ENCODE data around the gene C9. TPM values are rescaled to one million over a fixed set of nuclear protein-coding genes. Genes with fewer than 3 reads are reported as not detected.
A peak's percentile ranks its signal among the peaks of the same experiment; 100 is the strongest.

The C9 gene
- total RNA-seq, 3 donors from 2014 or later = 1.8 TPM; not detected in 2

DNA sequence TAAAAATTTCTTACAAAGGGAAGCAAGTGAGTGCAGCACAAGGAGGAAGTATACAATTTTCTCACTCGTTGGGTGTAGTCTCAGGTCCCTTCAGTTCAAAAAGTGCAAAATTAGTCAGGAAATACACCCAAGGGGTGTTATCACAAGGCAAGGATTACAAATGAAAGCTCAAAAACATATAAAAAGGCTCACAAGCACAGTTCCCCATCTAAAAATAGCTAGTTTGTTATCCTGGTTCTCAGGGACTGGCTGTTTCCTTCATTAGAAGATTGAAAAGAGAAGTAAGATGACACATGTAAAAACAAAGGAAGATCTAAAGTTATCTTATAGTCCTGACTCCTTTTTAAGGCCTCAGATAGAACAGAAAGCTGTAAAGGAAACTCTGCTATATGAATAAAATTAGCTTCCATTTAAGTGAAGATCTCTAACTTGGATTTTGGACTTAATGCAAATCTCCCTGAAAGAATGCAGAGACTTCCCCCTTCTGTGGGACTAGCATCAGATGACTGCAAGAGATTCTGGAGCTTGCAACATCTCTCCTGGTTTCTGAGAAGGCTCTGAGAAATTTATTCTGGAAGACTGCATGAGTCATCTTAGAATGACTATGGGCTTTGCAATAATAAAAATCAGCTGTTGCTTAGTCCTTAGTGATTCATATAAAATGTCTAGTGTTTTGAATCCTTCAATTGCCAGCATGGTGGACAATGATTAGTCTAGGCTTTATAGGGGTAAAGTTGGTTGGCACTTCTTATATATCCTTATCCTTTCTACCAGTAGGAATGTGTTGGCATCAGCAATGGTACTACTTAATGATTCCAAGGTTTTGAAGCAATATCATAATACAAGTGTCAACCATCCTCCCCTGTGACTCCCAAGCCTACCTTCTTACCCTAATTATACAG lies 35.1 kb upstream of the C9 start:
- no peaks in the 10 kb centered on the region for H3K36me3 ChIP-seq
- H3K4me1 ChIP-seq = peaks cover 0 to 3% of the 10 kb centered on the region in 2 donors
- no peak overlapping the region for H3K4me3 ChIP-seq
- no peaks in the 10 kb centered on the region for H3K27me3 ChIP-seq
- no peak for TF ChIP-seq POLR2A (IDR thresholded peaks at IDR 0.05)
- TF ChIP-seq, protein P1, sequence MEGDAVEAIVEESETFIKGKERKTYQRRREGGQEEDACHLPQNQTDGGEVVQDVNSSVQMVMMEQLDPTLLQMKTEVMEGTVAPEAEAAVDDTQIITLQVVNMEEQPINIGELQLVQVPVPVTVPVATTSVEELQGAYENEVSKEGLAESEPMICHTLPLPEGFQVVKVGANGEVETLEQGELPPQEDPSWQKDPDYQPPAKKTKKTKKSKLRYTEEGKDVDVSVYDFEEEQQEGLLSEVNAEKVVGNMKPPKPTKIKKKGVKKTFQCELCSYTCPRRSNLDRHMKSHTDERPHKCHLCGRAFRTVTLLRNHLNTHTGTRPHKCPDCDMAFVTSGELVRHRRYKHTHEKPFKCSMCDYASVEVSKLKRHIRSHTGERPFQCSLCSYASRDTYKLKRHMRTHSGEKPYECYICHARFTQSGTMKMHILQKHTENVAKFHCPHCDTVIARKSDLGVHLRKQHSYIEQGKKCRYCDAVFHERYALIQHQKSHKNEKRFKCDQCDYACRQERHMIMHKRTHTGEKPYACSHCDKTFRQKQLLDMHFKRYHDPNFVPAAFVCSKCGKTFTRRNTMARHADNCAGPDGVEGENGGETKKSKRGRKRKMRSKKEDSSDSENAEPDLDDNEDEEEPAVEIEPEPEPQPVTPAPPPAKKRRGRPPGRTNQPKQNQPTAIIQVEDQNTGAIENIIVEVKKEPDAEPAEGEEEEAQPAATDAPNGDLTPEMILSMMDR (IDR thresholded peaks at IDR 0.05) = no peak
- peak in 2 of 3 donors; percentile 42 to 45 for TF ChIP-seq POLR2AphosphoS5 (IDR thresholded peaks at IDR 0.05)
- intact Hi-C loops (cut with DNase I; ENCODE audit: low total_unique reads) = no loop called here
- no peaks in the 10 kb centered on the region for H3K9me3 ChIP-seq
- DNase-seq (ENCODE audit: low spot score in 2 of 2) = no peak
- peak overlapping the region; percentile 89 to 96 for H3K27ac ChIP-seq

- Histone ChIP-seq H3K27me3 (no peaks in the 10 kb centered on the region), H3K9me3 (no peaks in the 10 kb centered on the region), H3K4me3 (no peak overlapping the region), H3K4me1 (peaks cover 0 to 3% of the 10 kb centered on the region in 2 donors), H3K27ac (peak overlapping the region; percentile 89), H3K36me3 (no peaks in the 10 kb centered on the region)
- intact Hi-C loops (cut with DNase I; ENCODE audit: low total_unique reads) = no loop called here
- TF ChIP-seq POLR2AphosphoS5 (IDR thresholded peaks at IDR 0.05) (no peak), POLR2A (IDR thresholded peaks at IDR 0.05) (no peak)
- TF ChIP-seq, protein P1 (IDR thresholded peaks at IDR 0.05) = no peak
- DNase-seq (ENCODE audit: low spot score in 2 of 2) = no peak
Observed at GRCh38 chr5:39396843-39397242, 32.5 kb upstream of the C9 start.

GRCh38 chr5:39395521-39395920 lies 31.2 kb upstream of the C9 start:
- H3K27me3 ChIP-seq = no peaks in the 10 kb centered on the region
- DNase-seq (ENCODE audit: low spot score in 2 of 2) = no peak
- H3K27ac ChIP-seq = peak overlapping the region; percentile 62 to 77
- peaks cover 0 to 3% of the 10 kb centered on the region in 2 donors for H3K4me1 ChIP-seq
- H3K36me3 ChIP-seq = no peaks in the 10 kb centered on the region
- intact Hi-C loops (cut with DNase I; ENCODE audit: low total_unique reads) = no loop called here
- no peak overlapping the region for H3K4me3 ChIP-seq
- TF ChIP-seq POLR2A (IDR thresholded peaks at IDR 0.05) = no peak
- TF ChIP-seq, protein P1 (IDR thresholded peaks at IDR 0.05) = no peak
- TF ChIP-seq POLR2AphosphoS5 (IDR thresholded peaks at IDR 0.05) = no peak
- H3K9me3 ChIP-seq = no peaks in the 10 kb centered on the region

DNA sequence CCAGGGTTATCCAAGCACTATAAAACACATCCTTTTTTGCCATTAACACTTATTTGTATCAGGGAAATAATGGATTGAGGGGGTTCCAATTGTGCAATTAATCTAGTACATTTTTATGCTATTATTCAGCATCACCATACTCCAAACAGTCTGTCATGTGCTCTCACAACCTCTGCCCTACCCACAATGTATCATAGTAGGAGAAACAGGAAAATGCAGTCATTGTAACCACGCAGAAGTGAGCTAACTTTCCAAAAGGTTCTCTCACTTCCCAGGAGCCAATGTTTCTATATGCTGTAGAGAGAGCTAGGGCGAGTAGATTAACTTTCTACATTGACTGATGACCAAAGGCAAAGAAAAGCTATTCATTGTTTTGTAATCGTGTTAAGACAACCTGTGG lies 30.7 kb upstream of the C9 start:
- Histone ChIP-seq H3K27me3 (no peaks in the 10 kb centered on the region), H3K36me3 (peaks cover 2% of the 10 kb centered on the region), H3K27ac (peak overlapping the region; percentile 62 to 77), H3K9me3 (no peaks in the 10 kb centered on the region), H3K4me1 (peaks cover 0 to 3% of the 10 kb centered on the region in 2 donors), H3K4me3 (no peak overlapping the region)
- intact Hi-C loops (cut with DNase I; ENCODE audit: low total_unique reads) = no loop called here
- no peak for DNase-seq (ENCODE audit: low spot score in 2 of 2)
- peak in 1 of 3 donors; percentile 14 for TF ChIP-seq POLR2AphosphoS5 (IDR thresholded peaks at IDR 0.05)
- TF ChIP-seq, protein P1 (IDR thresholded peaks at IDR 0.05) = no peak

DNA sequence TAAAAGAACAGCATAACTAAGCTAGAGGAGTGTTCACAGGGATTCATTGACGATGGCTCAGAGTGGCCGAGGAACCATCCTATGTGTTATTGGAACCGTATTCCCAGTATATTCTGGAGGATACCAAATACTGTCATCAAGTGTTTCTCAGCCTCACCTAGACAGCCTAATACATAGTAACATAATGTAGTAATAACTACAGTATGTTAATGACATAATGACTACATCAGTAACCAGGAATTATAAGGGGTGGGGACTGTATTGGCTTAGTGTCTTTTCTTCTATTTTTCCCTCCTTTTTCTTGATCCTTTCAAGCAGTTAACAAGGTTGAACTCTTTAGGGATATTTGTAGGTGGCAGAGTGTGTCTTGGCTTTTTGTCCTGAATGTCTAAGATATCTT lies 26.6 kb upstream of the C9 start:
- Histone ChIP-seq H3K27ac (no peak overlapping the region), H3K9me3 (no peaks in the 10 kb centered on the region), H3K4me1 (no peaks in the 10 kb centered on the region), H3K4me3 (no peak overlapping the region), H3K27me3 (no peaks in the 10 kb centered on the region), H3K36me3 (peaks cover 3% of the 10 kb centered on the region)
- no peak for DNase-seq (ENCODE audit: low spot score in 2 of 2)
- intact Hi-C loops (cut with DNase I; ENCODE audit: low total_unique reads) = no loop called here
- TF ChIP-seq POLR2A (IDR thresholded peaks at IDR 0.05) (no peak), POLR2AphosphoS5 (IDR thresholded peaks at IDR 0.05) (no peak)
- TF ChIP-seq, protein P1 (IDR thresholded peaks at IDR 0.05) = no peak
